Activated naive CD4-positive, alpha-beta T cell treated with anti-CD3 and anti-CD28 coated beads, Interleukin-2, amount 50 U/mL, for 72 hours (primary cell): Measurements from ENCODE around the gene CDHR2. TPM values are rescaled to one million over a fixed set of nuclear protein-coding genes. Genes with fewer than 3 reads are reported as not detected.

ENCODE experiments used
- ATAC-seq, 2 donors: fragments of 150-1000 bp; cut with Tn5 transposase; 2 replicates each; pipeline ENCODE4 v1.10.0; 2021; ENCODE audit warnings: mild to moderate bottlenecking in 2 of 2, moderate library complexity in 2 of 2
- DNase-seq, 2 donors: peaks; one replicate each; pipeline ENCODE4 v3.0.0; 2021 to 2022; ENCODE audit warnings: low spot score in 2 of 2
- H3K27ac Mint-ChIP-seq, 2 donors: one replicate each; pipeline ENCODE4 v1.8.0; 2022; ENCODE audit warnings: mild to moderate bottlenecking in 2 of 2, mixed read lengths in 2 of 2
- H3K36me3 Mint-ChIP-seq, 2 donors: one replicate each; pipeline ENCODE4 v1.8.0; 2022; ENCODE audit warnings: mixed read lengths in 2 of 2
- H3K9me3 Mint-ChIP-seq, 2 donors: one replicate each; pipeline ENCODE4 v1.8.0; 2022; ENCODE audit warnings: mixed read lengths in 2 of 2
- total RNA-seq, 2 donors: library from RNA; stranded (reverse); gene quantifications; one replicate each; pipeline ENCODE4 v1.2.3, GENCODE V29; 2022

The CDHR2 gene
- total RNA-seq, 2 donors from 2014 or later = 0.05 to 0.54 TPM

DNA sequence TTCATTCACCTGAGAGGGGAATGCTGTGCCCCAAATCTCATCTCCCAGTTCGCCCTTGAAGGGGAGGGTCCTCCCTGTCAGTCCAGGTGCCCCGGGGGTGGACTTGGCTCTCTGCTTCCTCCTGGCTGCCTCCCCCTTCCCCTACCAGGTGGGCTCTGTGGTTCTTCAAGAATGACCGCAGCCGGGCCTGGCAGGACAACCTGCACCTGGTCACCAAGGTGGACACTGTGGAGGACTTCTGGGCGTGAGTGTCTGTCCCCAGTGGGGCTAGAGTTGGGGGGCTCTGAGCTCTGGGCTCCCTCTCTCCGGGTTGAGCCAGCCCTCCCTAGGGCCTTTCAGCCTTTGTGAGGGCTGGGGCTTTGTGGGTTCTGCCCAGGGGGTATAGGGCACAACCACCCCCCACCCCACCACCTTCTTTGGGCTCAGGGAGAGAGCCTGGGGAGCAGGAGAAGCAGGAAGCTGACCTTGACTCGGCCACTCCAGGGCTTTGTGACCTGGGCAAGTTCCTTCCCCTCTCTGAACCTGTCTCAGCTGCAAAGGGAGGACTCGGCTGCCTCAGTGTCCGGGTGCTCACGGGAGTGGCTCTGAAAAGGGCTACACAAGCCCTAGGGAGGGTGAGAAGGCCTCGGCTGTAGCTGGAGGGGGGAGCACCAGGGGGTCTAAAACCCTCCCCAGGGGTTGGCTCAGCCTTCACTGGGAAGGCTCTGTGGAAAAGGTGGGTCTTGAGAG is 94.5 kb downstream of the CDHR2 start:
- ATAC-seq (no peak), DNase-seq (no peak)
- H3K27ac Mint-ChIP-seq = no peak overlapping the region
- H3K36me3 Mint-ChIP-seq = no peaks in the 10 kb centered on the region
- H3K9me3 Mint-ChIP-seq = no peaks in the 10 kb centered on the region

DNA sequence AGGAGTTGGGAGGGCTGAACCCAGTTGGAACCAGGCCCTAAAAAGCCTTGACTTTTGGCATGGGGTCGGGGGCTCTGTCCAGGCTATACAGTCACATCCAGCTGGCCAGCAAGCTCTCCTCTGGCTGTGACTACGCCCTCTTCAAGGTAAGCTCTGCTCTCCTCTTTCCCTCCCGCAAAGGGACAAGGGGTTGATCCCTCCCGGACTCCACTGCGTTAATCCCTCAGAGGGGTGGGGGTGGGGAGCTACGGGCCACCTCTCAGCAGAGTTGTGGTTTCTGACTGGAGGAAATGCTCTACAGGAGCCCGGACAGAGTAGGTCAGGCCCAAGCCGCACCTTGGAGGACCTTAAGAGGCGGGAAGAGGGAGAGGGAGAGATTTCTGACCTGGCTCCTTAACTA is 95.2 kb downstream of the CDHR2 start:
- H3K27ac Mint-ChIP-seq = no peak overlapping the region
- no peak for DNase-seq
- H3K36me3 Mint-ChIP-seq = no peaks in the 10 kb centered on the region
- ATAC-seq = no peak
- H3K9me3 Mint-ChIP-seq = no peaks in the 10 kb centered on the region

DNA sequence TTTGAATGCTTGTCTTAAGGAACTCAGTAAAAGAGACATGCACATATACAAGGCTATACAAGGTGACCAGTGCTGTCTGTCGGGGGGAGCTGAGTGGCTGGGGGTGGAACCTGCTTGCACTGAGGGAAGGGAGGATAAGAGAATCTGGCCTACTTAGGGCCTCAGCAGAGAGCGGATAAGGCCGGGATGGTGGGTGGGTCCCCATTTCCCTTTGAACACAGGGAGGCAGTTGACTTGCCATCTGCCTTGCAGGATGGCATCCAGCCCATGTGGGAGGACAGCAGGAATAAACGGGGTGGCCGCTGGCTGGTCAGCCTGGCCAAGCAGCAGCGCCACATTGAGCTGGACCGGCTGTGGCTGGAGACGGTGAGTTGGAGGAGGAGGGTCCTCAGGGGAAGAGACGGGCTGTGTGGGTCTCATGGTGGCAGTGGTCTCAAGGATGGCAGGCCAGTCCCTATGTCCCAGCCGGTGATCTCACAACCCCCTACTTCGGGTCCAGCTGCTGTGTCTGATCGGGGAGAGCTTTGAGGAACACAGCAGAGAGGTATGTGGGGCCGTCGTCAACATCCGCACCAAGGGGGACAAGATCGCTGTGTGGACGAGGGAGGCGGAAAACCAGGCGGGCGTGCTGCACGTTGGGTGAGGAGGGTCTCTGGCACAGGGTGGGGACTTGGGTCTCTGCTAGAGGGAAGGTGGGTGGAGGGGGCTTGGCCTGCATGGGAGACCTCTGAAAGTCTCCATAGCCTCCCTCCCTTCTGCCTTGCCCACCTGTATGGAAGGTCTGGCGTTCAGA is 95.9 kb downstream of the CDHR2 start:
- Mint-ChIP-seq H3K9me3 (no peaks in the 10 kb centered on the region), H3K27ac (no peak overlapping the region), H3K36me3 (no peaks in the 10 kb centered on the region)
- DNase-seq (no peak), ATAC-seq (no peak)

Other genes with a start within 250 kb of the CDHR2 start
- gene KIAA1191, start 187.6 kb upstream of the CDHR2 start, total RNA-seq = 10 to 100 TPM; 58.3 to 58.9 TPM
- 10 to 100 TPM in 1 of 2 donors, 1 to 10 TPM in 1; 3.1 to 19.1 TPM for gene ARL10, start 183.9 kb upstream of the CDHR2 start, total RNA-seq
- gene NOP16, start 160.7 kb upstream of the CDHR2 start, total RNA-seq = 10 to 100 TPM; 42.1 to 67.7 TPM
- gene HIGD2A, start 160.6 kb upstream of the CDHR2 start, total RNA-seq = 100 to 1,000 TPM; 120 to 154 TPM
- 10 to 100 TPM; 41.8 to 48.6 TPM for gene CLTB, start 132.8 kb upstream of the CDHR2 start, total RNA-seq
- 10 to 100 TPM; 36.3 to 37.7 TPM for gene FAF2, start 101.0 kb upstream of the CDHR2 start, total RNA-seq
- gene RNF44, start 11.9 kb upstream of the CDHR2 start, total RNA-seq = 100 to 1,000 TPM in 1 of 2 donors, 10 to 100 TPM in 1; 83.5 to 136 TPM
- gene GPRIN1, start 60.8 kb downstream of the CDHR2 start, total RNA-seq = 1 to 10 TPM; 4.6 to 5.1 TPM
- gene SNCB, start 81.2 kb downstream of the CDHR2 start, total RNA-seq = 1 to 10 TPM in 1 of 2 donors, not detected in 1; 1.2 TPM
- not detected for gene EIF4E1B, start 81.3 kb downstream of the CDHR2 start, total RNA-seq
- gene TSPAN17, start 98.1 kb downstream of the CDHR2 start, total RNA-seq = 10 to 100 TPM; 14.3 to 30.9 TPM